SK-N-SH (cell line): Measurements from ENCODE around the gene PPEF2. TPM values are rescaled to one million over a fixed set of nuclear protein-coding genes. Genes with fewer than 3 reads are reported as not detected.

Experiments
- CTCF ChIA-PET: fragments of 300-600, 350-600 bp; formaldehyde crosslinking; extraction: SDS; loops from one replicate; lab custom pipeline; 2021; lab: Yijun Ruan, JAX
- POLR2A ChIA-PET: fragments of 350-600 bp; sonication (Branson Sonifier 250); formaldehyde crosslinking; extraction: SDS; loops from one replicate; lab custom pipeline; 2020; ENCODE audit warnings: antibody characterized with exemption, inconsistent platforms; lab: Yijun Ruan, JAX
- DNase-seq: peaks from one replicate; pipeline ENCODE4 v3.0.0; 2012
- H2AFZ ChIP-seq: fragments of 200-600 bp; sonication (generic); 2 replicates; pipeline ENCODE4 v1.8.1; 2016; ENCODE audit warnings: antibody characterized with exemption, mild to moderate bottlenecking, low read depth
- H3F3A ChIP-seq: fragments of 200-600 bp; sonication (generic); replicated peaks from 2 replicates; pipeline ENCODE3; 2016; ENCODE audit warnings: antibody characterized with exemption, mild to moderate bottlenecking; ENCODE audit not compliant: insufficient read depth
- H3K27ac ChIP-seq, 2 experiments: fragments of 200-500 bp in 1 of 2; fragments of 200-600 bp in 1 of 2; sonication (Bioruptor generic) in 1 of 2; sonication (generic), shearing (Covaris generic) in 1 of 2; 2 replicates each; pipeline versions ENCODE4 v1.5.1 to v1.6.1; 2014 to 2016; ENCODE audit warnings: low read depth in 2 of 2, inconsistent platforms in 1 of 2, low read length in 1 of 2, mild to moderate bottlenecking in 1 of 2, mixed read lengths in 1 of 2
- H3K27me3 ChIP-seq: fragments of 200-600 bp; sonication (generic), shearing (Covaris generic); 2 replicates; pipeline ENCODE4 v1.6.1; 2016; ENCODE audit warnings: mixed run types; ENCODE audit not compliant: insufficient read depth
- H3K36me3 ChIP-seq, 2 experiments: fragments of 200-500 bp in 1 of 2; fragments of 200-600 bp in 1 of 2; sonication (Bioruptor generic) in 1 of 2; sonication (generic) in 1 of 2; replicated peaks in 1 of 2; 2 replicates each; pipeline versions ENCODE3 to v1.5.1; 2014 to 2016; ENCODE audit warnings: low read length in 1 of 2, mild to moderate bottlenecking in 1 of 2; ENCODE audit not compliant: insufficient read depth in 2 of 2, control insufficient read depth in 1 of 2
- H3K4me1 ChIP-seq, 2 experiments: fragments of 200-500 bp in 1 of 2; fragments of 200-600 bp in 1 of 2; sonication (Bioruptor generic) in 1 of 2; sonication (generic), shearing (Covaris generic) in 1 of 2; 2 replicates each; pipeline versions ENCODE4 v1.5.1 to v1.6.1; 2014 to 2016; ENCODE audit warnings: low read depth in 1 of 2, low read length in 1 of 2, mixed run types in 1 of 2; ENCODE audit not compliant: insufficient read depth in 2 of 2, control insufficient read depth in 1 of 2
- H3K4me2 ChIP-seq: fragments of 200-600 bp; sonication (generic), shearing (Covaris generic); 2 replicates; pipeline ENCODE4 v1.6.1; 2017; ENCODE audit warnings: mixed run types
- H3K4me3 ChIP-seq, 2 experiments: fragments of 200-500 bp in 1 of 2; fragments of 200-600 bp in 1 of 2; sonication (Bioruptor generic) in 1 of 2; sonication (generic), shearing (Covaris generic) in 1 of 2; 2 replicates each; pipeline versions ENCODE4 v1.5.1 to v1.8.1; 2014 to 2016; ENCODE audit warnings: low read depth in 2 of 2, inconsistent platforms in 1 of 2, low read length in 1 of 2, mild to moderate bottlenecking in 1 of 2, mixed read lengths in 1 of 2, moderate library complexity in 1 of 2
- H3K79me2 ChIP-seq: fragments of 200-600 bp; sonication (generic); 2 replicates; pipeline ENCODE4 v1.8.1; 2017; ENCODE audit warnings: mild to moderate bottlenecking; ENCODE audit not compliant: insufficient read depth
- H3K9ac ChIP-seq: fragments of 200-600 bp; sonication (generic); 2 replicates; pipeline ENCODE4 v1.6.1; 2017; ENCODE audit warnings: mixed run types
- H3K9me2 ChIP-seq: fragments of 200-600 bp; sonication (generic); 2 replicates; pipeline ENCODE4 v1.6.1; 2017; ENCODE audit warnings: mixed run types
- H3K9me3 ChIP-seq: fragments of 200-600 bp; sonication (generic); 2 replicates; pipeline ENCODE4 v1.6.1; 2017; ENCODE audit warnings: mixed run types, mild to moderate bottlenecking, moderate library complexity
- H4K20me1 ChIP-seq: fragments of 200-600 bp; sonication (generic); 2 replicates; pipeline ENCODE4 v1.6.1; 2017; ENCODE audit warnings: mild to moderate bottlenecking, mixed run types; ENCODE audit not compliant: insufficient read depth
- CHD2 ChIP-seq: fragments of 150-350 bp; IDR thresholded peaks from 2 replicates; pipeline ENCODE4 v1.6.1; 2018; ENCODE audit warnings: low read length; ENCODE audit not compliant: partially characterized antibody
- CTCF ChIP-seq: fragments of 200-600 bp; sonication (generic); IDR thresholded peaks from 2 replicates; pipeline ENCODE4 v1.6.1; 2017; ENCODE audit warnings: antibody characterized with exemption, mild to moderate bottlenecking, moderate library complexity
- ELF1 ChIP-seq: IDR thresholded peaks from 2 replicates; pipeline ENCODE4 v1.4.0; 2012
- EP300 ChIP-seq, 2 experiments: IDR thresholded peaks; 2 replicates each; pipeline versions ENCODE4 v1.4.0 to v1.6.1; 2012; ENCODE audit warnings: borderline replicate concordance in 1 of 2, low read depth in 1 of 2, low read length in 1 of 2
- FOSL2 ChIP-seq: IDR thresholded peaks from 2 replicates; pipeline ENCODE4 v1.4.0; 2012; ENCODE audit warnings: low read depth, mild to moderate bottlenecking, moderate library complexity, borderline replicate concordance
- IRF3 ChIP-seq: fragments of 150-350 bp; IDR thresholded peaks from 2 replicates; pipeline ENCODE4 v1.6.1; 2016; ENCODE audit warnings: mild to moderate bottlenecking, low read depth, low read length
- JUND ChIP-seq: IDR thresholded peaks from 2 replicates; pipeline ENCODE4 v1.4.0; 2012
- MAX ChIP-seq: IDR thresholded peaks from 2 replicates; pipeline ENCODE4 v1.4.0; 2012; ENCODE audit warnings: low read depth
- MEF2A ChIP-seq: IDR thresholded peaks from 2 replicates; pipeline ENCODE4 v1.4.0; 2012; ENCODE audit warnings: low read depth, borderline replicate concordance
- MXI1 ChIP-seq: IDR thresholded peaks from 2 replicates; pipeline ENCODE4 v1.6.1; 2012; ENCODE audit warnings: mild to moderate bottlenecking, low read depth, low read length, improper control_type of control experiment
- NRF1 ChIP-seq: IDR thresholded peaks from 2 replicates; pipeline ENCODE4 v1.6.1; 2012; ENCODE audit warnings: low read depth, mild to moderate bottlenecking, low read length
- POLR2AphosphoS5 ChIP-seq: IDR thresholded peaks from 2 replicates; pipeline ENCODE4 v1.6.1; 2012; ENCODE audit warnings: low read depth, low read length
- RAD21 ChIP-seq: IDR thresholded peaks from 2 replicates; pipeline ENCODE4 v1.6.1; 2012; ENCODE audit warnings: mild to moderate bottlenecking, low read length
- RFX5 ChIP-seq: IDR thresholded peaks from 2 replicates; pipeline ENCODE4 v1.6.1; 2012; ENCODE audit warnings: mild to moderate bottlenecking, improper control_type of control experiment, low read length
- RXRA ChIP-seq: IDR thresholded peaks from 2 replicates; pipeline ENCODE4 v1.4.0; 2012; ENCODE audit warnings: low read depth, mild to moderate bottlenecking, borderline replicate concordance
- SMC3 ChIP-seq: IDR thresholded peaks from 2 replicates; pipeline ENCODE4 v1.6.1; 2012; ENCODE audit warnings: low read depth, low read length, improper control_type of control experiment
- TAF1 ChIP-seq: IDR thresholded peaks from 2 replicates; pipeline ENCODE4 v1.6.1; 2012; ENCODE audit warnings: low read depth, mild to moderate bottlenecking, low read length, moderate library complexity, borderline replicate concordance
- TEAD4 ChIP-seq: IDR thresholded peaks from 2 replicates; pipeline ENCODE4 v1.4.0; 2012; ENCODE audit warnings: mild to moderate bottlenecking, borderline replicate concordance; ENCODE audit not compliant: insufficient read depth
- USF1 ChIP-seq: IDR thresholded peaks from 2 replicates; pipeline ENCODE4 v1.4.0; 2012; ENCODE audit warnings: low read depth, borderline replicate concordance
- WGBS: methylation state at CpG from one replicate; pipeline ENCODE4 v1.1.6; 2017; ENCODE audit warnings: low lambda C conversion rate; 5-methylcytosine and 5-hydroxymethylcytosine counted together
- polyA plus RNA-seq, 3 experiments: library from polyadenylated mRNA; depleted of rRNA; stranded (reverse); fragments of >200 nt; gene quantifications; 2 replicates each; pipeline ENCODE4 v1.2.3, GENCODE V29; 2012

The PPEF2 gene
- polyA plus RNA-seq, 1 of the 3 experiments (the other 2 are of a cell fraction): not detected

- no peak overlapping the region for H3K4me3 ChIP-seq
- no peak overlapping the region for H3K27ac ChIP-seq
- DNase-seq: no peak
- no peaks in the 10 kb centered on the region; the same call in 1 of the 2 replicates for H3K27me3 ChIP-seq
- no peak for TF ChIP-seq POLR2AphosphoS5
- TF ChIP-seq TAF1: no peak
- no peak for TF ChIP-seq CHD2
- TF ChIP-seq MEF2A: no peak
- no peak for TF ChIP-seq MXI1
- TF ChIP-seq IRF3: no peak
- TF ChIP-seq USF1: no peak
- no peak for TF ChIP-seq RAD21
- no peak for TF ChIP-seq FOSL2
- TF ChIP-seq SMC3: no peak
- TF ChIP-seq, all 33 proteins: peak for 0
- Histone ChIP-seq H3F3A (no peaks in the 10 kb centered on the region), H3K4me1 (no peaks in the 10 kb centered on the region), H3K9me3 (no peaks in the 10 kb centered on the region), H3K79me2 (no peaks in the 10 kb centered on the region), H3K9me2 (no peaks in the 10 kb centered on the region), H2AFZ (no peak overlapping the region), H3K36me3 (no peaks in the 10 kb centered on the region), H3K9ac (no peak overlapping the region), H3K4me2 (no peak overlapping the region), H4K20me1 (no peaks in the 10 kb centered on the region)
- CTCF ChIA-PET: interaction anchor here (2.3 kb wide), 1 partner anchor 19 kb away, joined by 9 read pairs; no protein-coding TSS in a partner anchor
- 40% methylated on average over 3 of the region's 3 CpGs for WGBS
- POLR2A ChIA-PET: no interaction called here
Observed at GRCh38 chr4:75867130-75867529, 35.1 kb downstream of the PPEF2 start.

GRCh38 chr4:75860606-75861005, 41.6 kb downstream of the PPEF2 start:
- H3K36me3 ChIP-seq: no peaks in the 10 kb centered on the region
- no peak overlapping the region for H3K4me3 ChIP-seq
- no peak for TF ChIP-seq ELF1
- TF ChIP-seq RXRA: no peak
- TF ChIP-seq TAF1: no peak
- no peak for TF ChIP-seq RFX5
- TF ChIP-seq MXI1: no peak
- TF ChIP-seq EP300 (IDR thresholded peaks at IDR 0.05; ENCODE audit: borderline replicate concordance in 1 of 2, low read depth in 1 of 2, low read length in 1 of 2): no peak
- TF ChIP-seq MAX: no peak
- TF ChIP-seq CTCF: no peak
- no peak for TF ChIP-seq NRF1
- no peak for TF ChIP-seq USF1
- TF ChIP-seq TEAD4: no peak
- TF ChIP-seq JUND: no peak
- no peak for DNase-seq
- no peaks in the 10 kb centered on the region for H3K79me2 ChIP-seq
- no peaks in the 10 kb centered on the region for H3K9me3 ChIP-seq
- ChIA-PET POLR2A (no interaction called here), CTCF (interaction anchor here (0.9 to 1.1 kb wide), 2 partner anchors 12 to 55 kb away, joined by 4 to 5 read pairs; no protein-coding TSS in a partner anchor)
- H3K27ac ChIP-seq: no peak overlapping the region
- no peak overlapping the region for H3K9ac ChIP-seq
- no peaks in the 10 kb centered on the region for H3K4me1 ChIP-seq
- H2AFZ ChIP-seq: no peak overlapping the region
- no peaks in the 10 kb centered on the region; the same call in 1 of the 2 replicates for H3K27me3 ChIP-seq
- 47% methylated on average over 5 of the region's 5 CpGs for WGBS
- no peak overlapping the region for H3K4me2 ChIP-seq
- H3F3A ChIP-seq: no peaks in the 10 kb centered on the region
- no peaks in the 10 kb centered on the region for H4K20me1 ChIP-seq
- no peaks in the 10 kb centered on the region for H3K9me2 ChIP-seq
